ENCODE measurements around the gene FIS1.

Gene FIS1

GRCh38 chr7:101218236-101219125, 26.4 kb downstream of the FIS1 start:
- DNase-seq (ENCODE audit: low read depth, low spot score), result no peak
- CTCF ChIA-PET, result interaction anchor here (0.9 to 9.8 kb wide), 16 partner anchors 8 to 513 kb away, joined by 3 to 105 read pairs (median 6); partner anchors contain the start of genes CLDN15, FIS1 and POP7
- POLR2A ChIA-PET, result interaction anchor here (0.6 to 2.3 kb wide), 13 partner anchors 8 to 344 kb away, joined by 3 to 14 read pairs (median 6); partner anchors contain the start of genes FIS1, SERPINE1, SRRT and TRIM56
- no peak for TF ChIP-seq CTCF (IDR thresholded peaks at IDR 0.05; ENCODE audit: insufficient read depth, low read length, missing control alignments)
- H3K4me3 ChIP-seq (ENCODE audit: low read depth, low read length), result peak overlapping the region; percentile 91

- H3K4me3 ChIP-seq (ENCODE audit: low read depth, low read length), result peak within 1 kb of the TSS; percentile 91
- ChIA-PET CTCF (interaction anchor here (0.7 to 9.8 kb wide), 20 partner anchors 7 to 512 kb away, joined by 3 to 105 read pairs (median 4); partner anchors contain the start of genes CLDN15, FIS1 and POP7), POLR2A (interaction anchor here (0.6 to 2.3 kb wide), 14 partner anchors 8 to 343 kb away, joined by 3 to 14 read pairs (median 6); partner anchors contain the start of genes FIS1, SERPINE1, SRRT and VGF)
- peak; percentile 13 for TF ChIP-seq CTCF (IDR thresholded peaks at IDR 0.05; ENCODE audit: insufficient read depth, low read length, missing control alignments)
- DNase-seq (ENCODE audit: low read depth, low spot score), result peak; percentile 85
Observed at GRCh38 chr7:101217388-101218235, 27.3 kb downstream of the FIS1 start, which contains the start of the genes PLOD3 and ZNHIT1. PLOD3 (minus strand) TSS chr7:101217581; CDS start chr7:101217274, 307 bp downstream. ZNHIT1 (plus strand) TSS chr7:101218165; CDS start chr7:101218196, 31 bp downstream.

- TF ChIP-seq CTCF (IDR thresholded peaks at IDR 0.05; ENCODE audit: insufficient read depth, low read length, missing control alignments), result peak; percentile 15
- no peak for DNase-seq (ENCODE audit: low read depth, low spot score)
- CTCF ChIA-PET, result interaction anchor here (0.7 to 9.8 kb wide), 16 partner anchors 8 to 76 kb away, joined by 3 to 105 read pairs (median 6); partner anchors contain the start of gene FIS1
- H3K4me3 ChIP-seq (ENCODE audit: low read depth, low read length), result peak overlapping the region; percentile 91
- POLR2A ChIA-PET, result interaction anchor here (0.7 to 2.3 kb wide), 10 partner anchors 8 to 90 kb away, joined by 3 to 14 read pairs (median 6); partner anchors contain the start of genes FIS1, SERPINE1 and VGF
Observed at GRCh38 chr7:101216860-101217387, 28.0 kb downstream of the FIS1 start.

GRCh38 chr7:101216001-101216859, 28.7 kb downstream of the FIS1 start:
- DNase-seq (ENCODE audit: low read depth, low spot score), result no peak
- peak overlapping the region; percentile 91 for H3K4me3 ChIP-seq (ENCODE audit: low read depth, low read length)
- ChIA-PET POLR2A (interaction anchor here (0.7 to 2.3 kb wide), 4 partner anchors 11 to 14 kb away, joined by 3 to 11 read pairs (median 6); no protein-coding TSS in a partner anchor), CTCF (interaction anchor here (1.0 to 9.8 kb wide), 9 partner anchors 11 to 76 kb away, joined by 3 to 105 read pairs (median 12); partner anchors contain the start of gene FIS1)
- no peak for TF ChIP-seq CTCF (IDR thresholded peaks at IDR 0.05; ENCODE audit: insufficient read depth, low read length, missing control alignments)

- POLR2A ChIA-PET, result interaction anchor here (1.1 kb wide), 1 partner anchor 32 kb away, joined by 3 read pairs; no protein-coding TSS in a partner anchor
- CTCF ChIA-PET, result interaction anchor here (9.8 kb wide), 1 partner anchor 18 kb away, joined by 105 read pairs; no protein-coding TSS in a partner anchor
- DNase-seq (ENCODE audit: low read depth, low spot score), result no peak
- TF ChIP-seq CTCF (IDR thresholded peaks at IDR 0.05; ENCODE audit: insufficient read depth, low read length, missing control alignments), result no peak
- H3K4me3 ChIP-seq (ENCODE audit: low read depth, low read length), result no peak overlapping the region
Observed at GRCh38 chr7:101212014-101212413, 32.9 kb downstream of the FIS1 start.

All from AG04449 (cell line).